HL-60 (cell line): Measurements from ENCODE around the gene RYR3.
A peak's percentile ranks its signal among the peaks of the same experiment; 100 is the strongest.

Experiments
- DNase-seq, 2 experiments: peaks; one replicate each; pipeline ENCODE4 v3.0.0-alpha.2; 2010 to 2020; ENCODE audit warnings: low read depth in 1 of 2, low spot score in 1 of 2
- H3K27ac ChIP-seq: fragments of 250-450 bp; sonication (Bioruptor Pico); replicated peaks from 2 replicates; pipeline ENCODE4 v1.5.1; 2020; ENCODE audit warnings: mild to moderate bottlenecking, moderate library complexity
- H3K27me3 ChIP-seq: fragments of 250-450 bp; sonication (Bioruptor Pico); 2 replicates; pipeline ENCODE4 v1.5.1; 2021; ENCODE audit warnings: mild to moderate bottlenecking, moderate library complexity; ENCODE audit not compliant: insufficient read depth, poor library complexity, severe bottlenecking
- H3K4me3 ChIP-seq: replicated peaks from 2 replicates; pipeline ENCODE4 v1.5.1; 2011; ENCODE audit warnings: mild to moderate bottlenecking, control low read depth, low read length; ENCODE audit not compliant: insufficient read depth
- CTCF ChIP-seq: IDR thresholded peaks from one replicate; pipeline ENCODE4 v1.5.1; 2011; ENCODE audit warnings: low read length, control low read depth, inconsistent platforms; ENCODE audit not compliant: insufficient read depth
- GABPA ChIP-seq: IDR thresholded peaks from 2 replicates; pipeline ENCODE4 v1.6.1; 2012; ENCODE audit warnings: low read depth
- POLR2AphosphoS5 ChIP-seq: IDR thresholded peaks from 2 replicates; pipeline ENCODE4 v1.6.1; 2012; ENCODE audit warnings: low read depth
- REST ChIP-seq: IDR thresholded peaks from 2 replicates; pipeline ENCODE4 v1.6.1; 2012; ENCODE audit warnings: low read depth; ENCODE audit not compliant: insufficient replicate concordance
- SPI1 ChIP-seq: IDR thresholded peaks from 2 replicates; pipeline ENCODE4 v1.6.1; 2012; ENCODE audit warnings: low read depth, mild to moderate bottlenecking, borderline replicate concordance

The RYR3 gene

GRCh38 chr15:33526532-33526931, 215.8 kb downstream of the RYR3 start:
- H3K27me3 ChIP-seq, result peaks cover 2% of the 10 kb centered on the region

DNA sequence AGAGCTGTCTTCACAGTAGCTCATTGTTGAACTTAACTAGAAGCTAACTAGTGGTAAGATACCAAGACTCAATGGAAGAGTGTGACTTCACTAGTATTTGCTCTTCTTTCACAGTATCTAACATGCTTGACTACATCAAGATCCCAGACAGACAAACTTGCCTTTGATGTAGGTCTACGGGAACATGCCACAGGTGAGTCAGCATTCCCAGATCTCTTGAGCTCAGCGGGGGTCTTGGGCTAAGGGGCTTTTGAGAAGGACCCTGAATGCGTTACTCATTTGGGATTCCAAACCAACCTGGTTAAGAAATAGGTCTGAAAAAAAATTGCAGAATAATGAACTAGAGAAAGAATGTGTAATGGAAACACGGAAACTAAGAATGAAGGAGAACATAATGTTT, 222.4 kb downstream of the RYR3 start:
- no peak for TF ChIP-seq GABPA
- no peak for TF ChIP-seq CTCF
- no peak overlapping the region for H3K27ac ChIP-seq
- no peak for DNase-seq
- H3K27me3 ChIP-seq, result no peaks in the 10 kb centered on the region
- no peak overlapping the region for H3K4me3 ChIP-seq

More at GRCh38 chr15:33526532-33526931, 215.8 kb downstream of the RYR3 start:
- no peak overlapping the region for H3K27ac ChIP-seq
- H3K4me3 ChIP-seq, result no peak overlapping the region
- TF ChIP-seq SPI1 (no peak), GABPA (no peak), REST (no peak), CTCF (no peak)
- DNase-seq, result no peak

DNA sequence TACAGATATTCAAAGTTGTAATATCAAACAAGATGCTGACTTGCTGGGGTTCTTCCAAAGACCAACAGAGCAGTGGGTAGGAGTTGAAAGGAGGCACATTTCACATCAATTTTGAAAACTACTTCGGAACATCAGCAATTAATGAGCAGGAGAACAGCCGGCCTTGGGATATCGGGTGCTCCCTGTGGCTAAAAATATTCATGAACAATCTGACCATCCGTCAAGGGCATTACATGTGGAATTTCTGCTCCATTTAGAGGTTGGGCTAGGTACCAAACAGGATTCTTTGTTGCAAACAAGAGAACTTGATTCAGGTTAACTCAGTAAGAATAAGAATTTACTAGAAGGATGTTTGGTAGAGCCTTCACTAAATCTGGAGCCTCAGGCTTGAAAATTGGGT, 223.9 kb downstream of the RYR3 start:
- no peak overlapping the region for H3K4me3 ChIP-seq
- no peak overlapping the region for H3K27ac ChIP-seq
- no peaks in the 10 kb centered on the region for H3K27me3 ChIP-seq
- TF ChIP-seq POLR2AphosphoS5 (no peak), CTCF (no peak), REST (no peak)
- DNase-seq, result no peak

GRCh38 chr15:33535135-33535534, 224.4 kb downstream of the RYR3 start:
- no peak for TF ChIP-seq GABPA
- 0 out of 2 replicates have a peak, but pooled peaks have one; percentile 12 for TF ChIP-seq SPI1
- no peak for DNase-seq
- no peak overlapping the region for H3K4me3 ChIP-seq
- H3K27ac ChIP-seq, result no peak overlapping the region
- H3K27me3 ChIP-seq, result no peaks in the 10 kb centered on the region
